Measurements from ENCODE around the gene TANGO6.
A peak's percentile ranks its signal among the peaks of the same experiment; 100 is the strongest.
"Not testable (repeated sequence)": the region's sequence is repeated elsewhere in the genome, so short reads cannot be mapped to it uniquely, and the experiment has no call there.

The TANGO6 gene

DNA sequence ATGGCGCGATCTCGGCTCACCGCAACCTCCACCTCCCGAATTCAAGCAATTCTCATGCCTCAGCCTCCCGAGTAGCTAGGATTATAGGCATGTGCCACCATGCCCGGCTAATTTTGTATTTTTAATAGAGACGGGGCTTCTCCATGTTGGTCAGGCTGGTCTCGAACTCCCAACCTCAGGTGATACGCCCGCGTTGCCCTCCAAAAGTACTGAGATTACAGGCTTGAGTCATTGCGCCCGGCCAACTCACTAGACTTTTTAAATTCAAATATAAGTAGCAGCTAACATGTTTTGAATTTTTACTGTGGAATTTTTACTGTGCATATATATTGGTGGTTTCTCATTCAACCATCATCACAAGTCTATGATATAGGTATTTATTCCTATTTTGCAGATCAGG is 281.6 kb downstream of the TANGO6 start:
- H3K27me3 Mint-ChIP-seq (ENCODE audit: low read depth); H3K4me1 Mint-ChIP-seq (ENCODE audit: low read depth); H3K9me3 Mint-ChIP-seq; DNase-seq (ENCODE audit: low spot score); H3K27ac Mint-ChIP-seq; H3K4me3 Mint-ChIP-seq: not testable (repeated sequence)
- peaks cover 31% of the 10 kb centered on the region for H3K36me3 Mint-ChIP-seq (ENCODE audit: low read depth)

DNA sequence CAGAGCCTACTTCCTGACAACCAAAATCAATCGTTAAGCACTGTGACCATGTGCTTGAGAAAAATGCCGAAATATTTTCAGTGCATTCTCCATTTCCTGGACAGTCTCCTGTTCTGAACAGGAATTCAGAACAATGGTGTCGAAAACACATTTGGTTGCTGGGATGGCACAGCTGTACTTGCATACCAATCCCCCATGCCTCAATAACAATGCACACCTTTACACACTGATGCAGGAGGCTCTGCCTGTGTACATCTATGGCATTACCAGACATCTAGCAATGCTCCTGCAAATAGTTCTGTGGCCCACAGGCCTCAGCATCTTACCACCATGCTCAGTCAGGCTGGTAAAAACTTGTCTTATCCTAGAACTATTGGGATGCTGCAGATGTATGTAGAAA is 282.9 kb downstream of the TANGO6 start:
- H3K27ac Mint-ChIP-seq, result no peak overlapping the region
- no peaks in the 10 kb centered on the region for H3K27me3 Mint-ChIP-seq (ENCODE audit: low read depth)
- H3K4me3 Mint-ChIP-seq, result no peak overlapping the region
- peaks cover 17% of the 10 kb centered on the region for H3K4me1 Mint-ChIP-seq (ENCODE audit: low read depth)
- H3K36me3 Mint-ChIP-seq (ENCODE audit: low read depth), result peaks cover 26% of the 10 kb centered on the region
- no peaks in the 10 kb centered on the region for H3K9me3 Mint-ChIP-seq
- DNase-seq (ENCODE audit: low spot score), result no peak

DNA sequence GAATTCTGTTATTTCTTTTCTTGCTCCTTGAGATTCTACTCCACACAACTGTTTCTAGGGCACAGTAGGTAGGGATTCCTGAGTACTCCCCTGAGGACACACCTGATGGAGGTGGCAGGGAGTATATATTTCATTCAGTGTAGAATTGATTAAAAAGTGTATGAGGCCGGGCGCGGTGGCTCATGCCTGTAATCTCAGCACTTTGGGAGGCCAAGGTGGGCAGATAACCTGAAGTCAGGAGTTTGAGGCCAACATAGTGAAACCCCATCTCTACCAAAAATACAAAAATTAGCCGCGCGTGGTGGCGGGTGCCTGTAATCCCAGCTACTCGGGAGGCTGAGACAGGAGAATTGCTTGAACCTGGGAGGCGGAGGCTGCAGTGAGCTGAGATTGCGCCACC is 283.5 kb downstream of the TANGO6 start:
- not testable (repeated sequence) for H3K4me3 Mint-ChIP-seq; H3K27me3 Mint-ChIP-seq (ENCODE audit: low read depth); H3K9me3 Mint-ChIP-seq; DNase-seq (ENCODE audit: low spot score)
- Mint-ChIP-seq H3K27ac (peak overlapping the region; percentile 7), H3K4me1 (ENCODE audit: low read depth) (peaks cover 22% of the 10 kb centered on the region), H3K36me3 (ENCODE audit: low read depth) (peaks cover 25% of the 10 kb centered on the region)

DNA sequence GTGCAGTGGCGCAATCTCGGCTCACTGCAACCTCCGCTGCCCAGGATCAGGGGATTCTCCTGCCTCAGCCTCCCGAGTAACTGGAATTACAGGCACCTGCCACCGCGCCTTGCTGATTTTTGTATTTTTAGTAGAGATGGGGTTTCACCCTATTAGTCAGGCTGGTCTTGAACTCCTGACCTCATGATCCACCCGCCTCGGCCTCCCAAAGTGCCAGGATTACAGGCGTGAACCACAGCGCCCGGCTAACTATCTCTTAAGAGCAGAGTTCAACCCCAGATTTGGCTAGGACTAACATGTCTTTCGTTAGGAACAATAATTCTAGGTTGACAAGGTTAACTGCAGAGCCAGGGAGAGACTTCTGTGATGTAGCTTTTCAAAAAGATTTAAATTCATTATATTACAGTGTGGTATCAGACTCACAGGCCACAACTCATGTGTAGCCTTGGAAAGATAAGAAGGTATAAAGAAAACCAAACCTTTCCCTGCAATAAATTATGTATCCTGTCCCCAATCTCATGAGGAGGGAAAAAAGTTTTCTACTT is 284.7 kb downstream of the TANGO6 start:
- Mint-ChIP-seq H3K27me3 (ENCODE audit: low read depth) (no peaks in the 10 kb centered on the region), H3K9me3 (no peaks in the 10 kb centered on the region), H3K27ac (no peak overlapping the region), H3K4me3 (no peak overlapping the region), H3K36me3 (ENCODE audit: low read depth) (peaks cover 25% of the 10 kb centered on the region), H3K4me1 (ENCODE audit: low read depth) (peaks cover 24% of the 10 kb centered on the region)
- no peak for DNase-seq (ENCODE audit: low spot score)

DNA sequence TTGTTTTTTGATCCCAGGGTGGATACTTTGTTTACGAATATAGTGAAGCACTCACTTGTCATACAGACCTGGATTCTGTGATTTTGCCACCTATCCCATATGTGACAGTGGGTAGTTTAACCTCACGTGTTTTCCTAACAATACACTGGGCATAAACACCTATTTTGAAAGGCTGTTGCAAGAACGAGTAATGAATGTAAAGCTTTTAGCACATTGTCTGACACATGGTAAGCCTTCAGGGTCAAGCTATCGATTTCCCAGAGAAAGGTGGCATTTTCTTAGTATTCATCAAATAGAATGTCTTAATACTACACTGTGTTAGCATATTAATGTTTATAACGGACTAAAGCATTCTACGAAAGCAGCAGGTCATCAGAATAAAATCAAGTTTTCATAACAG is 287.1 kb downstream of the TANGO6 start:
- peaks cover 40% of the 10 kb centered on the region for H3K4me1 Mint-ChIP-seq (ENCODE audit: low read depth)

DNA sequence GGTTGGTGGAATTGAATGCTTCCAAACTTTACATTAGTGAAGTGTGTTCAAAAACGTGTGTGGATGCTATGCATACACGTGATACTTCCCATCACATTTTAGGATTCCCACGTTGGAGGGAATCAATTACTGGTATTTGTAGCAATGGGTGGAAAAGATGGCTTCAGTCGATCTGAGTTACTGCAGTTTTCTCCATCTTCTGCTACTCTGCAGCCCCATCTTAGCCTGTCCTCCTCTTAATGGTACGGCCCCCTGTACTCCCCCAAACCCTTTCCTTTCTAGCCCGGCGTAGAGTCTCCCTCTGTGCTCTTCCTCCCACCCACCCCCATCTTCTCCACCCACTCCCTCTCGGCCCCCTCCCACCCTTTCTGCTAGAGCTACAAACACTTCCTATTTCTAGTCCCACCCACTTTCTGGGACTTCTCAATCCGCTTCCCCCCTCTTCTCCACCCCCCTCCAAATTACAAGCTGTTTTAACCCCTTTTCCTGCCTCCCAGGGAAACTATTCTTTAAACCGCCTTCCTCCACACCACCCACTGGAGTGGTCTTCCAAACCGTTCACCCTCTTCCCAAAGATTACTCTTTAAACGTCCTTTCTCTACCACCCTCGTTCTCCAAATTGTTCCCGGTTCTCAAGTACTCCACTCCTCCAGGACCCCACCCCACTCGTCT is 288.0 kb downstream of the TANGO6 start:
- no peak for DNase-seq (ENCODE audit: low spot score)
- no peaks in the 10 kb centered on the region for H3K9me3 Mint-ChIP-seq
- peak overlapping the region; percentile 96 for H3K4me3 Mint-ChIP-seq
- H3K27ac Mint-ChIP-seq, result peak overlapping the region; percentile 91
- peaks cover 41% of the 10 kb centered on the region for H3K4me1 Mint-ChIP-seq (ENCODE audit: low read depth)
- peaks cover 31% of the 10 kb centered on the region for H3K36me3 Mint-ChIP-seq (ENCODE audit: low read depth)
- no peaks in the 10 kb centered on the region for H3K27me3 Mint-ChIP-seq (ENCODE audit: low read depth)

More for the DNA sequence above, 287.1 kb downstream of the TANGO6 start:
- Mint-ChIP-seq H3K4me3 (peak overlapping the region; percentile 57), H3K9me3 (no peaks in the 10 kb centered on the region), H3K27ac (no peak overlapping the region), H3K27me3 (ENCODE audit: low read depth) (no peaks in the 10 kb centered on the region), H3K36me3 (ENCODE audit: low read depth) (peaks cover 31% of the 10 kb centered on the region)
- no peak for DNase-seq (ENCODE audit: low spot score)

DNA sequence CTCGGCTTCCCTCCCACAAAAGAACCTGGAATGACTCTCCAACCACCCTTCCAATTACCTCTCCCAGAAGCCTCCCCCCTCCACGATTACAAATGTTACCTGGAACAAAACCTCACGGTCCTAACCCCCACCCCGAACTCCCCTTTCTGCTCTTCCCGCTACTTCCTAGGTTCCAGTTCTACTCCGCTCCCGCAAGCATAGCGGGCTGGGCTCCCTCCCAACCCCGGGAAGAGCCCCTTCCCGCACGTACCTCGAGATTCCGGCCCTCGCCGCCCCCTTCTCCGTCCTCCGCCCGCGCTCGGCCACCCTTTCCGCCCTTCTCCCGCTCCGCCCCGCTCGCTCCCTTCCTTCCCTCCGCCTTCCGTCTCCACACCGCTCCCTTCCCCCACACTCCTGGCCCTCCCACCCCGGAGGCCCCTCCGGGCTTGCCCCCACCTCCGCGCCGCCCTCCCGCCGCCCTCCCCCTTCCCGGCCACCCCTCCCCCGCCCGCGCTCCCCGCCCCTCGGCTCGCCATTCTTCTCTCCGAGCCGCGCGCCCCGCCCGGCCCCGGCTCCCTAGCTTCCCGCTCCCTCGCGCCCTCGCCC is 288.6 kb downstream of the TANGO6 start:
- Mint-ChIP-seq H3K27ac (peak overlapping the region; percentile 91), H3K27me3 (ENCODE audit: low read depth) (no peaks in the 10 kb centered on the region), H3K36me3 (ENCODE audit: low read depth) (peaks cover 37% of the 10 kb centered on the region), H3K4me3 (peak overlapping the region; percentile 96), H3K4me1 (ENCODE audit: low read depth) (peaks cover 41% of the 10 kb centered on the region), H3K9me3 (no peaks in the 10 kb centered on the region)
- peak; percentile 74 for DNase-seq (ENCODE audit: low spot score)

DNA sequence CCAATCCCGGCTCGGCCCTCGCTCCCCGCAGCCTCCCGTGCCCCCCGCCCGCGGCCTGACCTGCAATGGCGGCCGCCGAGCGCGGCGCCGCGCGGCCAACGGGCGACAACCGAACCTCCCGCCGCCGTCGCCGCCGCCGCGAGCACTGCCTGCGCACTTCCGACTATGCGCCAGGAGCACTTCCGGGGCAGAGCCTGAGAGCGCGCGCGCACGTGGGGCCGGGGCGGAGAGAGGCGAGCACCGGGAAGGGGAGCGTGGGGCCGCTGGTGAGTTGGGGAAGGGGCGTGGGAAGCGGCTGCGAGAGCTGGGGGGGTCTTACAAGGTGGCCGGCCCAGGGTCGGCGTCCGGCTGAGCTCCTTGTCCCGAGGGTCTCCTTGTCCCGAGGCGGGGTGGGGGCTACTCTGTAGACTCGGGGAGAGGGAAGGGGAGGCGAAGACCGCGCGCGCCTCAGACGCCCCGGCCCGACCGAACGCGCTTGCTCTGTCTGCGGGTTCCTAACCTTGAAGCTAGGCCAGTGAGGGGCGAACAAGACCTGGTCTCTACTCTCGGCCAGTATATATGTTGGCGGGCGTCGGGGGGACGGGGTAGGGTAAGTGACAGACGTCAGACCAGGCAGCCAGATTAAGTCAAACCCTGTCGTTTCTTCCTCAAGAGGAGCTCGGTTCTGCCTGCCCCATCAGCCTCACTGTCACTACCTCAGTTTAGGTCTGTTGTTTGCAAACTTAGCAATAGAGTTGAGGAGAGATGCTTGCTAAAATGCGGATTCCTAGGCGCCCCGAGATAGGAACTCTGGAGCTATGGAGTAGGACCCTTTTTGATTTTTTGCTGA is 289.3 kb downstream of the TANGO6 start, which contains the start of the genes CHTF8 and UTP4:
Gene CHTF8, minus strand, starts transcription at position 165 of the 829 bp plus-strand sequence. CDS start 11,130 bp downstream, outside the sequence.
Gene UTP4, plus strand, starts transcription at position 226 of the 829 bp plus-strand sequence. CDS start 811 bp downstream, outside the sequence.
- Mint-ChIP-seq H3K9me3 (no peaks in the 10 kb centered on the region), H3K27me3 (ENCODE audit: low read depth) (no peaks in the 10 kb centered on the region), H3K4me3 (peak within 1 kb of the TSS; percentile 96), H3K4me1 (ENCODE audit: low read depth) (peaks cover 39% of the 10 kb centered on the region), H3K36me3 (ENCODE audit: low read depth) (peaks cover 37% of the 10 kb centered on the region), H3K27ac (peak within 1 kb of the TSS; percentile 91)
- DNase-seq (ENCODE audit: low spot score), result peak; percentile 89

DNA sequence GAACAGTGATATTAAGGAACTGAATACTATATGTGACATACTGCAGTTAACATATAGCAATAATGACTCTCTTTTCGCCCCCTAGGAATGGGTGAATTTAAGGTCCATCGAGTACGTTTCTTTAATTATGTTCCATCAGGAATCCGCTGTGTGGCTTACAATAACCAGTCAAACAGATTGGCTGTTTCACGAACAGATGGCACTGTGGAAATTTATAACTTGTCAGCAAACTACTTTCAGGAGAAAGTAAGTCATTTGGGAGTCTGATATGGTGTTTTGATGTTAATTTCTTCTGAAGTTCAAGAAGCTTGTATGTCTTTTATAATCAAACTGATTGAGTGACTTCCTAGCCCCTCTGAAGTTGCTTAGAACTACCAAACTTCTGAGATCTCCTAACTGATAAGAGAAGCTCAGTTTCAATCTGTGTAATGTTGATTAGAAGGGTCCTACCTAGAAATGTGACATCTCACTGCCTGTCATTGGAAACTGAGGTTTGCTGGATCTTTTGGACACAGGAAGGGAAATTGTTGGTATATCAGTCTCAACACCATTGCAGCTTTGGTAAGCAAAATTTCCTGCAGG is 290.1 kb downstream of the TANGO6 start:
- Mint-ChIP-seq H3K4me1 (ENCODE audit: low read depth) (peaks cover 39% of the 10 kb centered on the region), H3K4me3 (peak overlapping the region; percentile 96), H3K27me3 (ENCODE audit: low read depth) (no peaks in the 10 kb centered on the region), H3K36me3 (ENCODE audit: low read depth) (peaks cover 42% of the 10 kb centered on the region), H3K27ac (peak overlapping the region; percentile 90), H3K9me3 (no peaks in the 10 kb centered on the region)
- no peak for DNase-seq (ENCODE audit: low spot score)

Measured in T-helper 2 cell treated with Interferon-gamma antibody and Interleukin-4, amounts not matched to agents 5 μg/mL and 100 μg/mL, for 36 hours (primary cell).